WTC11 (cell line): Measurements from ENCODE around the gene TPK1. TPM values are rescaled to one million over a fixed set of nuclear protein-coding genes. Genes with fewer than 3 reads are reported as not detected.

Experiments
- ATAC-seq: fragments of 200-7000 bp; cut with Tn5 transposase; 2 replicates; pipeline ENCODE4 v1.10.0; 2021; ENCODE audit warnings: mild to moderate bottlenecking, moderate library complexity
- CTCF ChIA-PET: fragments of 300-600 bp; sonication (Branson Sonifier 250); formaldehyde crosslinking; loops from one replicate; lab custom pipeline; 2021; ENCODE audit warnings: antibody characterized with exemption; lab: Charles Lee
- POLR2A ChIA-PET: fragments of 350-600 bp; sonication (Branson Sonifier 250); formaldehyde crosslinking; loops from one replicate; lab custom pipeline; 2021; ENCODE audit warnings: antibody characterized with exemption; lab: Charles Lee
- DNase-seq: peaks from one replicate; pipeline ENCODE4 v3.0.0; 2021; ENCODE audit warnings: low spot score
- H3K27ac Mint-ChIP-seq: 2 replicates; pipeline ENCODE4 v1.8.0; 2021; ENCODE audit warnings: mixed read lengths
- H3K27me3 Mint-ChIP-seq: 2 replicates; pipeline ENCODE4 v1.8.0; 2021; ENCODE audit warnings: low read depth, mild to moderate bottlenecking, moderate library complexity, mixed read lengths
- H3K36me3 Mint-ChIP-seq: 2 replicates; pipeline ENCODE4 v1.8.0; 2021; ENCODE audit warnings: mixed read lengths
- H3K4me1 Mint-ChIP-seq: 2 replicates; pipeline ENCODE4 v1.8.0; 2022; ENCODE audit warnings: mixed read lengths
- H3K4me3 Mint-ChIP-seq: 2 replicates; pipeline ENCODE4 v1.8.0; 2021; ENCODE audit warnings: mild to moderate bottlenecking, moderate library complexity, mixed read lengths
- H3K9me3 Mint-ChIP-seq: 2 replicates; pipeline ENCODE4 v1.8.0; 2021; ENCODE audit warnings: mixed read lengths
- ATF1 ChIP-seq: sonication (generic); formaldehyde crosslinking; IDR thresholded peaks from 2 replicates; pipeline ENCODE4 v1.8.1; 2023; ENCODE audit warnings: mild to moderate bottlenecking, moderate library complexity, missing genetic modification reagents
- CBFB ChIP-seq: sonication (generic); formaldehyde crosslinking; IDR thresholded peaks from 2 replicates; pipeline ENCODE4 v1.8.1; 2022; ENCODE audit warnings: mild to moderate bottlenecking, low read depth, missing genetic modification reagents
- CREB1 ChIP-seq: sonication (generic); formaldehyde crosslinking; IDR thresholded peaks from 2 replicates; pipeline ENCODE4 v1.8.0; 2023; ENCODE audit warnings: mild to moderate bottlenecking, missing genetic modification reagents
- ETV6 ChIP-seq: sonication (generic); formaldehyde crosslinking; IDR thresholded peaks from 2 replicates; pipeline ENCODE4 v1.8.1; 2022; ENCODE audit warnings: mild to moderate bottlenecking, missing genetic modification reagents
- GRHL2 ChIP-seq: fragments of 250-450 bp; sonication (Bioruptor Pico); IDR thresholded peaks from 2 replicates; pipeline ENCODE4 v1.8.0; 2022; ENCODE audit warnings: mild to moderate bottlenecking, moderate library complexity; ENCODE audit not compliant: insufficient replicate concordance, severe bottlenecking
- GTF2I ChIP-seq: fragments of 250-450 bp; sonication (Bioruptor Pico); conservative IDR thresholded peaks from 2 replicates; pipeline ENCODE4 v1.4.0; 2021; ENCODE audit warnings: mild to moderate bottlenecking
- JUN ChIP-seq: sonication (generic); formaldehyde crosslinking; IDR thresholded peaks from 2 replicates; pipeline ENCODE4 v1.8.0; 2023; ENCODE audit warnings: mild to moderate bottlenecking, missing genetic modification reagents
- MXD4 ChIP-seq: fragments of 250-450 bp; sonication (Bioruptor Pico); IDR thresholded peaks from 2 replicates; pipeline ENCODE4 v1.8.0; 2021; ENCODE audit warnings: mild to moderate bottlenecking, moderate library complexity, borderline replicate concordance
- MYBL2 ChIP-seq: sonication (generic); formaldehyde crosslinking; IDR thresholded peaks from 2 replicates; pipeline ENCODE4 v1.8.1; 2023; ENCODE audit warnings: mild to moderate bottlenecking, moderate library complexity, missing genetic modification reagents
- OVOL2 ChIP-seq: fragments of 250-450 bp; sonication (Bioruptor Pico); IDR thresholded peaks from 2 replicates; pipeline ENCODE4 v1.9.0; 2021; ENCODE audit warnings: mild to moderate bottlenecking, borderline replicate concordance
- SMAD3 ChIP-seq: sonication (generic); formaldehyde crosslinking; IDR thresholded peaks from 2 replicates; pipeline ENCODE4 v1.8.0; 2022; ENCODE audit warnings: missing genetic modification reagents, mild to moderate bottlenecking, borderline replicate concordance
- TEAD1 ChIP-seq: sonication (generic); formaldehyde crosslinking; IDR thresholded peaks from 2 replicates; pipeline ENCODE4 v1.8.0; 2022; ENCODE audit warnings: mild to moderate bottlenecking, missing genetic modification reagents
- ZNF396 ChIP-seq: fragments of 250-450 bp; sonication (Bioruptor Pico); IDR thresholded peaks from 2 replicates; pipeline ENCODE4 v1.8.0; 2021; ENCODE audit warnings: mild to moderate bottlenecking, moderate library complexity, borderline replicate concordance
- ZNF416 ChIP-seq: fragments of 250-450 bp; sonication (Bioruptor Pico); IDR thresholded peaks from 2 replicates; pipeline ENCODE4 v1.9.0; 2021; ENCODE audit warnings: mild to moderate bottlenecking, inconsistent platforms
- total RNA-seq: library from RNA; stranded (reverse); gene quantifications from 3 replicates; pipeline ENCODE4 v1.2.3, GENCODE V29; 2021
- TF ChIP-seq, protein P1 (sequence below): sonication (generic); formaldehyde crosslinking; IDR thresholded peaks from 2 replicates; pipeline ENCODE4 v1.8.1; 2023; ENCODE audit warnings: mild to moderate bottlenecking, missing genetic modification reagents
- TF ChIP-seq, protein P2 (sequence below): sonication (generic); formaldehyde crosslinking; IDR thresholded peaks from 2 replicates; pipeline ENCODE4 v1.8.1; 2023; ENCODE audit warnings: mild to moderate bottlenecking, missing genetic modification reagents, borderline replicate concordance
- TF ChIP-seq, protein P3 (sequence below): sonication (generic); formaldehyde crosslinking; IDR thresholded peaks from 2 replicates; pipeline ENCODE4 v1.8.1; 2023; ENCODE audit warnings: mild to moderate bottlenecking, missing genetic modification reagents
- TF ChIP-seq, protein P4 (sequence below): fragments of 250-450 bp; sonication (Bioruptor Pico); conservative IDR thresholded peaks from 2 replicates; pipeline ENCODE4 v1.9.0; 2021; ENCODE audit warnings: mild to moderate bottlenecking
- TF ChIP-seq, protein P5 (sequence below): sonication (generic); formaldehyde crosslinking; IDR thresholded peaks from 2 replicates; pipeline ENCODE4 v1.8.1; 2023; ENCODE audit warnings: mild to moderate bottlenecking, missing genetic modification reagents, moderate library complexity
- TF ChIP-seq, protein P6 (sequence below): sonication (generic); formaldehyde crosslinking; IDR thresholded peaks from 2 replicates; pipeline ENCODE4 v1.8.1; 2022; ENCODE audit warnings: low read depth, mild to moderate bottlenecking, moderate library complexity, missing genetic modification reagents, borderline replicate concordance

Gene TPK1
- total RNA-seq, 1 experiment from 2014 or later, result 2.7 TPM

DNA sequence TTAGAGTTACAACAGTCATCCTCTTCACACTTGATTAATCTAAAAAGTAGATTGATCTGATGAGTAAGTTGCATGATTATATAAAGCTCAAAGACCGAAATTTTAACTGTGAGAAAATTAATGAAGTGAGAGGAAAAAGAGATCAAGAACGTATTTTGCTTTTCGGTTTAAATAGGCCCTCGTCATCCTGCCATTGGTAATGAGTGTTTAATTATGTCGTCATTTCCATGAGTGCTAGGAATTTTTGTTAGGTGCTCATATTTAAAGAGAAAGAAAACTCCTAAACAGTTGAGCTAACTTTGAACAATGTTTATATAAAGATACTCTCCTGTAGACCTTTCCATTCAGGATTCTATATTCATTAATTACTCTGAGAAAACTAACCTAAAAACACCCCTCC, 159.4 kb downstream of the TPK1 start (continued):
- TF ChIP-seq MXD4 (CRISPR knock-in tag) (no peak), ATF1 (CRISPR knock-in tag) (no peak), CREB1 (CRISPR knock-in tag) (no peak)

DNA sequence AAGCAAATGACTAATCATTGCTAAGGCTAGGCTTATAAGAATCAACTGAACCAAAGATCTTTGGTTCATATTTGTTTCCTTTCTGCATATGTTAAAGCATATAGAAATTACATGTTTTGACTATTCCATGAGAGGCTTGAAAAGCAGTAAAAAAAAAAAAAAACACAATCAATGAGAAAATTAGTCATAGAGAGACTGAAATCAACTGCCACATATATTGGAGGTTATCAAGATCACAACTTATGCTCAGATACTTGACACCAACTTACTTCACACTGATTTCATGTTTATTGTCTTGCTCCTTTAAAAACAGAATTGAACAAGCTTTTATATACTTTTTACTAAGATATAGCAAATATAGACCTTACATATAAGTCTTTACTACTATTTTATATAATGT, 161.3 kb downstream of the TPK1 start:
- DNase-seq (no peak), ATAC-seq (no peak)
- TF ChIP-seq GTF2I (CRISPR knock-in tag) (no peak), ZNF416 (CRISPR knock-in tag) (no peak), OVOL2 (no peak), ZNF396 (CRISPR knock-in tag) (no peak), GRHL2 (CRISPR knock-in tag) (no peak), JUN (CRISPR knock-in tag) (no peak), ETV6 (CRISPR knock-in tag) (no peak), MYBL2 (CRISPR knock-in tag) (no peak)
- TF ChIP-seq, protein P1, sequence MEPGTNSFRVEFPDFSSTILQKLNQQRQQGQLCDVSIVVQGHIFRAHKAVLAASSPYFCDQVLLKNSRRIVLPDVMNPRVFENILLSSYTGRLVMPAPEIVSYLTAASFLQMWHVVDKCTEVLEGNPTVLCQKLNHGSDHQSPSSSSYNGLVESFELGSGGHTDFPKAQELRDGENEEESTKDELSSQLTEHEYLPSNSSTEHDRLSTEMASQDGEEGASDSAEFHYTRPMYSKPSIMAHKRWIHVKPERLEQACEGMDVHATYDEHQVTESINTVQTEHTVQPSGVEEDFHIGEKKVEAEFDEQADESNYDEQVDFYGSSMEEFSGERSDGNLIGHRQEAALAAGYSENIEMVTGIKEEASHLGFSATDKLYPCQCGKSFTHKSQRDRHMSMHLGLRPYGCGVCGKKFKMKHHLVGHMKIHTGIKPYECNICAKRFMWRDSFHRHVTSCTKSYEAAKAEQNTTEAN, result no peak
- TF ChIP-seq, protein P2, sequence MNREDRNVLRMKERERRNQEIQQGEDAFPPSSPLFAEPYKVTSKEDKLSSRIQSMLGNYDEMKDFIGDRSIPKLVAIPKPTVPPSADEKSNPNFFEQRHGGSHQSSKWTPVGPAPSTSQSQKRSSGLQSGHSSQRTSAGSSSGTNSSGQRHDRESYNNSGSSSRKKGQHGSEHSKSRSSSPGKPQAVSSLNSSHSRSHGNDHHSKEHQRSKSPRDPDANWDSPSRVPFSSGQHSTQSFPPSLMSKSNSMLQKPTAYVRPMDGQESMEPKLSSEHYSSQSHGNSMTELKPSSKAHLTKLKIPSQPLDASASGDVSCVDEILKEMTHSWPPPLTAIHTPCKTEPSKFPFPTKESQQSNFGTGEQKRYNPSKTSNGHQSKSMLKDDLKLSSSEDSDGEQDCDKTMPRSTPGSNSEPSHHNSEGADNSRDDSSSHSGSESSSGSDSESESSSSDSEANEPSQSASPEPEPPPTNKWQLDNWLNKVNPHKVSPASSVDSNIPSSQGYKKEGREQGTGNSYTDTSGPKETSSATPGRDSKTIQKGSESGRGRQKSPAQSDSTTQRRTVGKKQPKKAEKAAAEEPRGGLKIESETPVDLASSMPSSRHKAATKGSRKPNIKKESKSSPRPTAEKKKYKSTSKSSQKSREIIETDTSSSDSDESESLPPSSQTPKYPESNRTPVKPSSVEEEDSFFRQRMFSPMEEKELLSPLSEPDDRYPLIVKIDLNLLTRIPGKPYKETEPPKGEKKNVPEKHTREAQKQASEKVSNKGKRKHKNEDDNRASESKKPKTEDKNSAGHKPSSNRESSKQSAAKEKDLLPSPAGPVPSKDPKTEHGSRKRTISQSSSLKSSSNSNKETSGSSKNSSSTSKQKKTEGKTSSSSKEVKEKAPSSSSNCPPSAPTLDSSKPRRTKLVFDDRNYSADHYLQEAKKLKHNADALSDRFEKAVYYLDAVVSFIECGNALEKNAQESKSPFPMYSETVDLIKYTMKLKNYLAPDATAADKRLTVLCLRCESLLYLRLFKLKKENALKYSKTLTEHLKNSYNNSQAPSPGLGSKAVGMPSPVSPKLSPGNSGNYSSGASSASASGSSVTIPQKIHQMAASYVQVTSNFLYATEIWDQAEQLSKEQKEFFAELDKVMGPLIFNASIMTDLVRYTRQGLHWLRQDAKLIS, result no peak
- TF ChIP-seq, protein P3, sequence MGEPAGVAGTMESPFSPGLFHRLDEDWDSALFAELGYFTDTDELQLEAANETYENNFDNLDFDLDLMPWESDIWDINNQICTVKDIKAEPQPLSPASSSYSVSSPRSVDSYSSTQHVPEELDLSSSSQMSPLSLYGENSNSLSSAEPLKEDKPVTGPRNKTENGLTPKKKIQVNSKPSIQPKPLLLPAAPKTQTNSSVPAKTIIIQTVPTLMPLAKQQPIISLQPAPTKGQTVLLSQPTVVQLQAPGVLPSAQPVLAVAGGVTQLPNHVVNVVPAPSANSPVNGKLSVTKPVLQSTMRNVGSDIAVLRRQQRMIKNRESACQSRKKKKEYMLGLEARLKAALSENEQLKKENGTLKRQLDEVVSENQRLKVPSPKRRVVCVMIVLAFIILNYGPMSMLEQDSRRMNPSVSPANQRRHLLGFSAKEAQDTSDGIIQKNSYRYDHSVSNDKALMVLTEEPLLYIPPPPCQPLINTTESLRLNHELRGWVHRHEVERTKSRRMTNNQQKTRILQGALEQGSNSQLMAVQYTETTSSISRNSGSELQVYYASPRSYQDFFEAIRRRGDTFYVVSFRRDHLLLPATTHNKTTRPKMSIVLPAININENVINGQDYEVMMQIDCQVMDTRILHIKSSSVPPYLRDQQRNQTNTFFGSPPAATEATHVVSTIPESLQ (CRISPR knock-in tag), result no peak
- TF ChIP-seq, protein P4, sequence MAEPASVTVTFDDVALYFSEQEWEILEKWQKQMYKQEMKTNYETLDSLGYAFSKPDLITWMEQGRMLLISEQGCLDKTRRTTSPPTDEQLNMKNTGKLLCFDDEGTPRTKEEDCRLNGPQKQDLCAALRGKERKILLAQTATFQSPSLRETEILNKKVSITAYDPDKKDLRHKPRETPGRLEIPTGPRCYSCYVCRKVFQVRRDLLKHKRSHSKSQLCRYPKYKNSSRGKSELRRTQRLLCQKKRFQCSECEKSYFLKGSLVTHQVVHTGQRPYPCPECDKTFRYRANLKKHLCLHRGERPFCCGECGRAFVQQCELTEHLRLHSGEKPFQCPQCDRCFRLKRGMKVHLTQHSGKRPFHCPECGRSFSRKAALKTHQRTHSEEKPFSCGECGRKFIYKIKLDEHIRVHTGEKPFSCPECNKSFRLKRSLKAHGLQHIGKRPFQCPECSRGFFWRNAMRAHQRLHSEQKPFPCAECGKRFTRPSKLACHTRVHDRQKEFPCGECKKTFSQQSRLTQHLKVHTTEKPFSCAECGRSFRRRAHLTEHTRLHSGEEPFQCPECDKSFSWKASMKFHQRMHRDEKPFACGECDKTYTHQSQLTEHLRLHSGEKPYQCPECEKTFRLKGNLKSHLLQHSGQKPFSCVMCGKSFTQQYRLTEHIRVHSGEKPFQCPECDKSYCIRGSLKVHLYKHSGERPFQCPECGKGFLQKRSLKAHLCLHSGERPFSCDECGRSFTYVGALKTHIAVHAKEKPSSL, result no peak
- Mint-ChIP-seq H3K36me3 (no peaks in the 10 kb centered on the region), H3K4me3 (no peak overlapping the region), H3K9me3 (no peaks in the 10 kb centered on the region), H3K27ac (no peak overlapping the region), H3K4me1 (peaks cover 30% of the 10 kb centered on the region), H3K27me3 (no peaks in the 10 kb centered on the region)
- ChIA-PET CTCF (no interaction called here), POLR2A (no interaction called here)

DNA sequence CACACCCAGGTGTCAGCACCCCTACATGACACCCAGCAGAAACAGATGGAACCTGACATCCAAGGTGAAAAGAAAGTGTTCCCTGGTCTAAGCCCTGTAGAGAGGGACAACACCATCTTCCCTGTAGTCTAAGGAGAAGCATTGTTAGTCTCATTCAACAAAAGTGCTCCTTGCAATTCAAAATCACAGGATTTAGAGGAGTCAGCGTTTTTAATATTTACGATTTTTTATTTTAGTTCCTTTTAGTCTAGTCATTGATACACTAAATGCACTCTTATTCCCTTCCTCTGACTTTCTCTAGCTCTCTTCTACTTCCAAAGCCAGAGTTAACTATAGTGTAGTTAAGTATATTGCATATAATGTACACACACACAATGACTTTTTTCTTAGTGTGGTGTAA, 163.0 kb downstream of the TPK1 start:
- DNase-seq, result no peak
- H3K27ac Mint-ChIP-seq, result no peak overlapping the region; the same call in 1 of the 2 replicates
- no peak for ATAC-seq
- H3K36me3 Mint-ChIP-seq, result no peaks in the 10 kb centered on the region
- ChIA-PET POLR2A (no interaction called here), CTCF (no interaction called here)
- peaks cover 30% of the 10 kb centered on the region for H3K4me1 Mint-ChIP-seq
- H3K9me3 Mint-ChIP-seq, result no peaks in the 10 kb centered on the region
- H3K27me3 Mint-ChIP-seq, result no peaks in the 10 kb centered on the region
- no peak overlapping the region for H3K4me3 Mint-ChIP-seq
- TF ChIP-seq TEAD1 (CRISPR knock-in tag) (no peak), GRHL2 (CRISPR knock-in tag) (no peak), MYBL2 (CRISPR knock-in tag) (no peak), SMAD3 (CRISPR knock-in tag) (no peak), CBFB (CRISPR knock-in tag) (no peak)
- TF ChIP-seq, protein P5, sequence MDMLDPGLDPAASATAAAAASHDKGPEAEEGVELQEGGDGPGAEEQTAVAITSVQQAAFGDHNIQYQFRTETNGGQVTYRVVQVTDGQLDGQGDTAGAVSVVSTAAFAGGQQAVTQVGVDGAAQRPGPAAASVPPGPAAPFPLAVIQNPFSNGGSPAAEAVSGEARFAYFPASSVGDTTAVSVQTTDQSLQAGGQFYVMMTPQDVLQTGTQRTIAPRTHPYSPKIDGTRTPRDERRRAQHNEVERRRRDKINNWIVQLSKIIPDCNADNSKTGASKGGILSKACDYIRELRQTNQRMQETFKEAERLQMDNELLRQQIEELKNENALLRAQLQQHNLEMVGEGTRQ (CRISPR knock-in tag), result no peak
- TF ChIP-seq, protein P6, sequence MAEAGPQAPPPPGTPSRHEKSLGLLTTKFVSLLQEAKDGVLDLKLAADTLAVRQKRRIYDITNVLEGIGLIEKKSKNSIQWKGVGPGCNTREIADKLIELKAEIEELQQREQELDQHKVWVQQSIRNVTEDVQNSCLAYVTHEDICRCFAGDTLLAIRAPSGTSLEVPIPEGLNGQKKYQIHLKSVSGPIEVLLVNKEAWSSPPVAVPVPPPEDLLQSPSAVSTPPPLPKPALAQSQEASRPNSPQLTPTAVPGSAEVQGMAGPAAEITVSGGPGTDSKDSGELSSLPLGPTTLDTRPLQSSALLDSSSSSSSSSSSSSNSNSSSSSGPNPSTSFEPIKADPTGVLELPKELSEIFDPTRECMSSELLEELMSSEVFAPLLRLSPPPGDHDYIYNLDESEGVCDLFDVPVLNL, result no peak
